NT2/D1 (cell line): ENCODE measurements around the gene ELK1.

Source experiments
- SUZ12 ChIP-seq: IDR thresholded peaks from 2 replicates; pipeline ENCODE4 v1.6.1; 2011; ENCODE audit not compliant: insufficient read length, insufficient read depth; ENCODE audit errors: extremely low read depth
- YY1 ChIP-seq: IDR thresholded peaks from 2 replicates; pipeline ENCODE4 v1.6.1; 2011; ENCODE audit not compliant: insufficient read length, insufficient read depth
- ZNF274 ChIP-seq: IDR thresholded peaks from 2 replicates; pipeline ENCODE4 v1.6.1; 2011; ENCODE audit warnings: mild to moderate bottlenecking, low read depth, low read length

- TF ChIP-seq ZNF274 (no peak), SUZ12 (no peak), YY1 (no peak)
Measured at GRCh38 chrX:47629419-47630200, 20.8 kb downstream of the ELK1 start, which contains the start of gene CFP.
